IPS-18a (cell line): ENCODE results near the gene GPR179.

Experiments used
- H3K27ac ChIP-seq: one replicate; pipeline ENCODE4 v1.5.1; 2013; ENCODE audit warnings: low read length
- H3K27me3 ChIP-seq: one replicate; pipeline ENCODE4 v1.6.1; 2013; ENCODE audit warnings: mild to moderate bottlenecking, low read length; ENCODE audit not compliant: control insufficient read depth, insufficient read depth
- H3K36me3 ChIP-seq: one replicate; pipeline ENCODE4 v1.6.1; 2013; ENCODE audit warnings: low read depth, low read length; ENCODE audit not compliant: control insufficient read depth
- H3K4me1 ChIP-seq: one replicate; pipeline ENCODE4 v1.6.1; 2013; ENCODE audit warnings: low read depth, low read length; ENCODE audit not compliant: control insufficient read depth
- H3K4me3 ChIP-seq: one replicate; pipeline ENCODE4 v1.5.1; 2013; ENCODE audit warnings: low read length
- H3K9ac ChIP-seq: one replicate; pipeline ENCODE4 v1.6.1; 2013; ENCODE audit warnings: mild to moderate bottlenecking, low read length, moderate library complexity
- H3K9me3 ChIP-seq: one replicate; pipeline ENCODE4 v1.6.1; 2013; ENCODE audit warnings: low read depth, low read length; ENCODE audit not compliant: control insufficient read depth

Gene GPR179

DNA sequence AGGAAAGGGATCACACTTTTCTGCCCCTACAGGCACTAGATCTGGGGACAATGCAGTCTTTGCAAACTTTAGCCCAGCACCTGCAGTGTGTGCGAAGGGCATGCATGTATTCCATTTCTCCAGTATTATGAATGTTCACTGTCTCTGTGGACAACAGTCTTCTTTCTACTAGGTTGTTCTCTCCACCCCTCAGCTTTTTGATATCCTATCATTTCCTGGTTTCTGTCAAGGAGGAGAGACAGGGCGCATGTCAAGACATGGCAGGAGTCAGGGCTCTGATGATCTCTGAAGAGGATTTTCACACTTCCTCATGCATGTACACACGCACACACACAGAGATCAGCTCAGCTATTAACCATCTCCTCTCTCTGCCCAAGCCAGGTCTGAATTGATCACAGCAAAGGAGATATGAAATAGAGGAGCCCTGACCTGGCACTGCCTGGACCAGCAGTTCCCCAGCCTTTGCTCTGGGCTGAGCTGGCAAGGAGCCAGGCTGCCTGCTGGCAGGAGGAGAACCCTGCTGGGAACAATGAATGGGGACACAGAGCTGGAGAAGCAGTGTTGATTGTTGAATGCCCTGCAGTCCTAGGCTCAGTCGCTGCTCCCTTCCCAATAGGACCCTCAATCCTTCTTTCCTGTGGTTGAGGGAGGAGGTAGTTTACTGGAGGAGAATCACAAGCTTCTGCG is 2.6 kb downstream of the GPR179 start:
- H3K27ac ChIP-seq, result no peak overlapping the region
- no peaks in the 10 kb centered on the region for H3K9me3 ChIP-seq
- peaks cover 3% of the 10 kb centered on the region for H3K4me1 ChIP-seq
- no peaks in the 10 kb centered on the region for H3K36me3 ChIP-seq
- H3K9ac ChIP-seq, result no peak overlapping the region
- H3K27me3 ChIP-seq, result no peaks in the 10 kb centered on the region
- H3K4me3 ChIP-seq, result no peak overlapping the region

DNA sequence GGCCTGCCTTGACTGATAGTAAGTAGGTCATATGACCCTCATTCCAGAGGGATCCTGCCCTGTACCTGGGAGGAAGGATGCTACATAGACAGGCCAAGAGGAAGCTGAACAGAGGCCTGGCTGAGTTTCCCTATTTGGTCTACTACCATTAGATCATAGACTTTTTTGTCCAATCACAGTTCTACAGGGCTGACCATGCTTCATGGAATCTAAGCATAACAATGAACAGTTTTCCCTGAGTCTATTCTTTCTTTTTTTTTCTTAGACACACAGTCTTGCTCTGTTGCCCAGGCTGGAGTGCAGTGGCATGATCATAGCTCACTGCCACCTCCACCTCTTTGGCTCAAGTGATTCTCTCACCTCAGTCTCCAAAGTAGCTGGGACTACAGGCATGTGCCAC is 3.9 kb downstream of the GPR179 start:
- Histone ChIP-seq H3K4me3 (no peak overlapping the region), H3K27me3 (no peaks in the 10 kb centered on the region), H3K9me3 (no peaks in the 10 kb centered on the region), H3K36me3 (no peaks in the 10 kb centered on the region), H3K4me1 (peaks cover 3% of the 10 kb centered on the region), H3K27ac (no peak overlapping the region), H3K9ac (no peak overlapping the region)

DNA sequence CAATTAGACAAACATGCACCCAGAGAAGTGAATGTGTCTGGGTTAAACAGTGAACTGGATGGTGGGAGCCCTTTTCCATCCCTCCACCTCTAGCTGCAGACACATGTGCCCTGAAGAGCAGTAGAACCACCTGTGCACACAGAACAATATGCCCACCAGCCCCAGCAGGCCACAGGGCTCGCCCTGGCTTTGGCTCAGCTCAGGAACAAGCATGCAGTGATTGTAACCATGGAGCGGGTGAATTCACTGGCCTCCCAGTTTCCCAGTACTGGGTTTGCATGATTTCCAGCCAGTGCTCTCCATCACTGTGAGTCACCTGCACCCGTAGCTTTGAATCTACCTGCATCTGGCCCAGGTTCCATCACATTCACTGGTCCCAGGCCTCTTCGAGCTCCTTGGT is 5.2 kb downstream of the GPR179 start:
- H3K4me1 ChIP-seq, result peaks cover 3% of the 10 kb centered on the region
- no peaks in the 10 kb centered on the region for H3K27me3 ChIP-seq
- H3K9ac ChIP-seq, result no peak overlapping the region
- H3K27ac ChIP-seq, result no peak overlapping the region
- H3K4me3 ChIP-seq, result no peak overlapping the region
- no peaks in the 10 kb centered on the region for H3K9me3 ChIP-seq
- no peaks in the 10 kb centered on the region for H3K36me3 ChIP-seq

DNA sequence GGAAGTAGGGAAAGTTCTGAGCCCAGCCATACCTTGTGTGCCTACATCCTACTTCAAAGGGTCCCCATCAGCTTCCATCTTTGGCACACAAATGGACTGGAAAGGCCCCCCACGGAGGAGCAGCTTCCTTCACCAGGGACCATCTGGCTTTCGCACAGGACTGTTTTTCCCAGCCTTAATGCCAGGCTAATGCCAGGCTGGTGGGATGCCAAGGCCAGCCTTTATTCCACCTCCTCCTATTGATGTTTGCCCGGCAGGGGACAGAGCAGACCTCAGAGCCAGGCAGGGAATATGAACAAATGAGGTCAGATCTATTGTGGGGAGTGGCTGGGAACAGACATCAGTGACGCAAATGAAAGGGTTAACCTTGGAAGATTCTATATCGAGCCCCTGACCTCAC is 5.7 kb downstream of the GPR179 start:
- no peak overlapping the region for H3K9ac ChIP-seq
- H3K4me3 ChIP-seq, result no peak overlapping the region
- H3K4me1 ChIP-seq, result peaks cover 3% of the 10 kb centered on the region
- H3K27me3 ChIP-seq, result no peaks in the 10 kb centered on the region
- no peaks in the 10 kb centered on the region for H3K9me3 ChIP-seq
- H3K27ac ChIP-seq, result no peak overlapping the region
- H3K36me3 ChIP-seq, result no peaks in the 10 kb centered on the region

DNA sequence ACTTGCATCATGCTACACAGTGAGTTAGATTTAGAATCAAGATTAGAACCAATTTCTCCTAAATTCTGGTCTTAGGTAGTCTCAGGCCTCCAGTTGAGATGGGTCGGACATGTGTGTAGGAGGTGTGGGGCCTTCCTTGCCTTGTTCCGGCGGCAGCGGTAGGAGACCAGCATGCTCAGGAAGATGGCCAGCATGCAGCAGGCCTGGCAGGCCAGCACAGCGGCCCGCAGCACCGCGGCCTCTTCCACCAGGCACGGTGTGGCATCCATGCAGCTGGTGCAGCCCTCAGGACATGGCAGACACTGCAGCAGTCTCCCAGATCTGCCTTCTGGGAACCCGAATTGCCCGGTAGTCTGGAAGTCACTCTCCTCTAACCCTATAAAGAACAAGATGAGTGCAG is 6.9 kb downstream of the GPR179 start:
- no peaks in the 10 kb centered on the region for H3K27me3 ChIP-seq
- H3K9ac ChIP-seq, result no peak overlapping the region

DNA sequence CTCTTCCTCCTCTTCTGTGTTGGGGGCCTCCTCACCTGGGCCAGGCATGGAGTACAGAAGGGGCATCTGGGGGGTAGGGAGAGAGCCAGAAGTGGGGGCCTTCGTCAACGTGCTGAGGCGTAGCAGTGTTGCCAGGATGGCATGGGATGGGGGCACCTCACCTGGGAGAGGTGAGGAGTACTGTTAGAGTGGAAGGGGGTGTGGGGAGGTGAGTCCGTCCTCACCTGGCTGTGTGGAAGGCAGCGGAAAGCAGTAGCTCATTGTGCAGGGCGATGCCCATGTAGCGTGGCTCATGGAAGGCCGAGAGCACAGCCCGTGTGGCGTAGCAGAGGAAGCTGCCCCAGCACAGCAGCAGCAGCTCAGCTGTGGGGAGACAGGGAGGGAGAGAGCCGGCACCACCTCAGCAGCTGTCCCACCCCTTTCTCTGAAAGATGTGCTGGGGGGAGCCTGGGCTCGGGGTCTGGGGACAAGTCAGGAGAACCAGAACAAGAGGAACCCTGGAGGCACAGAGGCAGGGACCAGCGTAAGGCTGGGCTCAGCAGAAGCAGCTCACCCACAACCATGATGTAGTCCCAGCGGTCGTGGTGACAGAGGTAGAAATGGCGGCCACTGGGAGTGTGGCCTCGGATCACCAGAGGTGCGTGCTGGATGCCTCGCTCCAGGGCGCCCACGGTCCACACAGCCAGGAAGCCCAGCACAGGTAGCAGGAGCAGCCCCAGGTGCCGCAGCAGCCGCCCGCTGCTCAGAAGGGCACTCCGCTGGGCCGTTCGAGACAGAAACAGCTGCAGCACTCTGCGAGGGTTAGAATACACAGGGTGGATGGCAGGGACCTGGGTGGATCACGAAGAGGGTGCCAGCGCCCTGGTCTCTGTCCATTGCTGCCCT is 9.0 kb downstream of the GPR179 start:
- Histone ChIP-seq H3K9me3 (no peaks in the 10 kb centered on the region), H3K36me3 (no peaks in the 10 kb centered on the region), H3K4me1 (no peaks in the 10 kb centered on the region), H3K27ac (no peak overlapping the region), H3K4me3 (no peak overlapping the region), H3K27me3 (no peaks in the 10 kb centered on the region), H3K9ac (no peak overlapping the region)

More for the DNA sequence above, 6.9 kb downstream of the GPR179 start:
- Histone ChIP-seq H3K4me1 (peaks cover 3% of the 10 kb centered on the region), H3K36me3 (no peaks in the 10 kb centered on the region), H3K9me3 (no peaks in the 10 kb centered on the region), H3K27ac (no peak overlapping the region), H3K4me3 (no peak overlapping the region)

DNA sequence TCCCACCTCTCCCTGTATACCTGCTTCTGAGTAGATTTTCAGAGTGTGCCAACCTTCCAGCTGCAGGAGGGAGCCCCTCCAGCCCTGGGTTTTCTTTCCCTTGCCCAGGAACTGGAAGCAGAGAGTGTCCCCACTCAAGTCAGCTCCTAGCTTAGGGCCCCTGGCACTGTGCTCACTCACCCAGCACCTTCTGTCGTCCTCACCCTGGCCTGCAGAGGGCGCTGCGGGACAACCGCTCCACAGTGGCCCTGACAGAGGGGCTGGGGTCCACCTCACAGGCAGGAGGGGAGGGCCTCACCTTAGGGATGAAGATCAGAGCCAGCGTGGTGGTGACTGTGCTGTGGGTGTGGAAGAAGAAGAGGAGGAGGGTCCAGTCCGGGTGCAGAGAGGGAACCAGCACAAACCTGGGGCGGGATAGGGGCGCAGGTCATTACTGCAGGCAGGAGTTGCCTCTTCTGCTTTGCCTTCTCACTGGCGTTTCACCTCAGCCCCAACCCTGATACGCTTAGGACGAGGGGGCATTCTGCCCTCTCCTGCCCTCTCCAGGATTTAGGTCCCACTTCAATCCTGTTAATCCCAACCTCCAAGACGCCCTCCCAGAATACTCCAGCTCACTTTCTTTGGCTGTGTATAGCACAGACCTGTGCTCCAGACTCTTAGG is 10.0 kb downstream of the GPR179 start:
- no peaks in the 10 kb centered on the region for H3K9me3 ChIP-seq
- H3K4me1 ChIP-seq, result no peaks in the 10 kb centered on the region
- no peak overlapping the region for H3K4me3 ChIP-seq
- H3K27ac ChIP-seq, result no peak overlapping the region
- no peak overlapping the region for H3K9ac ChIP-seq
- no peaks in the 10 kb centered on the region for H3K36me3 ChIP-seq
- no peaks in the 10 kb centered on the region for H3K27me3 ChIP-seq

DNA sequence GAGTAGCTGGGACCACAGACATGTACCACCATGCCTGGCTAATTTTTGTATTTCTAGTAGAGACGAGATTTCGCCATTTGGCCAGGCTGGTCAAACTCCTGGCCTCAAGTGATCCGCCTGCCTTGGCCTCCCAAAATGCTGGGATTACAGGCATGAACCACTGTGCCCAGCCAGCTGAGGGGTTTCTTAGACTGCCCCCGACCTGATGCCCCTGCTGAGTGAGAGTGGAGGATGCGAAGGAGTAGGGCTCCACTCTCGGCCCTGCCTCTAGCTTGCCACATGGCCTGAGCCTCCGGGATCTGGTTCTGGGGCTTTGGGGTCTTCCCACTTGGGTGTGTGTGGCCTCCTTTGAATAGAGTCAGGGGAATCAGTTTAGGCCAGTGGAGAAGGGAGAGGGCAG is 11.0 kb downstream of the GPR179 start:
- Histone ChIP-seq H3K27ac (no peak overlapping the region), H3K4me3 (no peak overlapping the region), H3K36me3 (no peaks in the 10 kb centered on the region), H3K9me3 (no peaks in the 10 kb centered on the region), H3K27me3 (no peaks in the 10 kb centered on the region), H3K9ac (no peak overlapping the region), H3K4me1 (no peaks in the 10 kb centered on the region)

DNA sequence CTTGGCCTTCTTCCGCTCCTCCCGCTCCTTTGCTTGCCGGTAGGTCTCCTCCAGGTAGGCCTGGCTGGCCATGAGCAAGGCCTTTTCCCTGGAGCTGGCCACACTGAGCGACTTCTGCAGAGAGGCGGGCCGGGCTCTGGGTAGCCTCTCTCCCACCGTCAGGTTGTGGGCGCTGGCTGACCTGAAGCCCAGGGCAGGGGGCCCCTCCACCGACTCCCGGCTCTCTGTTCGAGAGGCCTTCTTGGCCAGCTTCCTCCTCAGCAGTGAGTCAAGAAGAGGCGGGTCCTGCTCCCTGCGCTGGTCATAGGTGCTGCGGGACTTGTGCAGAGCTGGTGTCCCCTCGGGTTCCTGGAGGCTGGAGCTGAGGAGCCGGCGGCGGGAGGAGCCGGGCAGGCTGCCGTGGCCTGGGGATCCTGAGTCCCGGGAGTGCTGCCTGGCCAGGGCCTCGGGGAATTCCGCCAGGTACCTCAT is 12.8 kb downstream of the GPR179 start:
- H3K27ac ChIP-seq, result no peak overlapping the region
- no peaks in the 10 kb centered on the region for H3K27me3 ChIP-seq
- H3K4me3 ChIP-seq, result no peak overlapping the region
- H3K9ac ChIP-seq, result no peak overlapping the region
- no peaks in the 10 kb centered on the region for H3K36me3 ChIP-seq
- H3K4me1 ChIP-seq, result no peaks in the 10 kb centered on the region
- no peaks in the 10 kb centered on the region for H3K9me3 ChIP-seq

DNA sequence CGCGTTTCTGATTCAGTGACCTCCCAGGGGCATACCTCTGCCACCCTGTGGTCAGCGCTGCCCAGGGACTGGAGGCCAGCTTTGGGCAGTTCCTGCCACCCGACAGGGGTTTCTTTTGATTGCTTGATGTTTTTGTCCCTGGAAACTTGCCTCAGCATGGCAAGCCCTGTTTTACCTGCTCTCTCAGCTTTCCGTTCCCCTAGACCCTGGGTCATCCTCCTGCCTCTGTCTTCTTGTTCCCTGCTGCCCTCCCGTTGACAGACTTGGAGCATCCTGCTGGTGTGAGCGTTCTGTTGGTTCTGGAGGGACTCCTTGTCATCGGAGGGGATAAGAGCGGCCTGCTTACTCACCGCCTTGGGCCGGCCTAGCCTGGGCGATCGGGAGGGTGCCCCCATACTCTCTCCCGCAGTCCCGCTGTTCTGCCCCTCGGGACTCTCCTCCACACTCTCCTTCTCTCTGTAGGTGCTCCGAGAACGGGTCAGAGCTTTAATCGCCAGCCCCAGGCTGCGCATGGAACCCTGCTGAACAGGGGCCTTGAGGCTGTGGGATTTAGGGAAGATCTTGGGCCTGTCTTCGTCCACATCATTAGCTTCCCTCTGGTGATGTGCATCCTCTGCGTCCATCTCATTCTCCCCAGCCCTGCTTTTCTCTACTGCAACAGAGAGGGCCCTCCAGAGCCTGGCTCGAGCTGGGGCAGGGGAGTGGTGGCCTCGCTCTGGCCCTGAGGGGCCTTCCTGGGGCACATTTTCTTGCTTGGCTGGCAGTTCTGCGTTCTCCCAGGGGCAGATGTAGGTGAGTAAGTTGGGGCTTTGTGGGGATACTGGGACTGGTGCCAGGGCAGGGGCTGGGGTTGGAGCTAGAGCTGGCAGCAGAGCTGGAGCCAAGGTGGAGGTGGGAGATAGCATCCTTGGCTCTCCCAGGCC is 13.7 kb downstream of the GPR179 start:
- Histone ChIP-seq H3K4me1 (peaks cover 5% of the 10 kb centered on the region), H3K4me3 (no peak overlapping the region), H3K36me3 (no peaks in the 10 kb centered on the region), H3K9ac (no peak overlapping the region), H3K27me3 (no peaks in the 10 kb centered on the region), H3K9me3 (no peaks in the 10 kb centered on the region), H3K27ac (no peak overlapping the region)

DNA sequence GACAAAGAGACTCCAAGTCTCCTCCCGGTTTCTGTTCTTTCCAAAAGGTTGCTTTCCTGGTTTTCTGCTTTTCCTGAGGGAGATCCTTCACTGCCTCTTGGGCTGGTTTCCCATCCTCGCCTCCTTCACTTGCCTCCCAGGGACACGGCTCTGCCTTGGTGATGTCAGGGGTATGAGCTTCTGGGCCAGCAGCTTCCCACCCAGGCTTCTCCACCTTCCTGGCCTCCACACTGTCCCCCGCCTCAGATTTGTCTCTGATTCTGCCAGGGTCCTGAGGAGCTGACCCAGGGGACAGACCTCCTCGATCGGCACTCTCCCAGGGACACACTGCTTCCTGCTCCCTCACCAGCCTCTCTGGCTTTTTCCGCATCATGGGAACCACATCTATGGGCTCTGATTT is 14.5 kb downstream of the GPR179 start:
- Histone ChIP-seq H3K36me3 (no peaks in the 10 kb centered on the region), H3K4me3 (no peak overlapping the region), H3K9me3 (no peaks in the 10 kb centered on the region), H3K9ac (no peak overlapping the region), H3K27me3 (no peaks in the 10 kb centered on the region), H3K27ac (no peak overlapping the region), H3K4me1 (peaks cover 10% of the 10 kb centered on the region)
